ENCODE data around the gene WWOX.
A peak's percentile ranks its signal among the peaks of the same experiment; 100 is the strongest.

Gene WWOX

GRCh38 chr16:78915811-78916345 is 816.4 kb downstream of the WWOX start:
- no peak for TF ChIP-seq CTCF (IDR thresholded peaks at IDR 0.05; ENCODE audit: insufficient read depth, low read depth, low read length, missing control alignments)

GRCh38 chr16:78916928-78917545 is 817.6 kb downstream of the WWOX start:
- H3K4me3 ChIP-seq (ENCODE audit: low read depth, low read length) = no peak overlapping the region
- TF ChIP-seq CTCF (IDR thresholded peaks at IDR 0.05; ENCODE audit: insufficient read depth, low read depth, low read length, missing control alignments) = no peak
- DNase-seq (ENCODE audit: low read depth) = no peak

More at GRCh38 chr16:78915811-78916345, 816.4 kb downstream of the WWOX start:
- DNase-seq (ENCODE audit: low read depth) = no peak
- no peak overlapping the region for H3K4me3 ChIP-seq (ENCODE audit: low read depth, low read length)

- DNase-seq (ENCODE audit: low read depth) = no peak
- TF ChIP-seq CTCF (IDR thresholded peaks at IDR 0.05; ENCODE audit: insufficient read depth, low read depth, low read length, missing control alignments) = no peak
- no peak overlapping the region for H3K4me3 ChIP-seq (ENCODE audit: low read depth, low read length)
Observed at GRCh38 chr16:78918805-78919305, 819.4 kb downstream of the WWOX start.

- no peak overlapping the region for H3K4me3 ChIP-seq (ENCODE audit: low read depth, low read length)
- no peak for DNase-seq (ENCODE audit: low read depth)
- TF ChIP-seq CTCF (IDR thresholded peaks at IDR 0.05; ENCODE audit: insufficient read depth, low read depth, low read length, missing control alignments) = no peak
Observed at GRCh38 chr16:78919852-78920251, 820.4 kb downstream of the WWOX start.

GRCh38 chr16:78920621-78921020 is 821.2 kb downstream of the WWOX start:
- TF ChIP-seq CTCF (IDR thresholded peaks at IDR 0.05; ENCODE audit: insufficient read depth, low read depth, low read length, missing control alignments) = no peak
- H3K4me3 ChIP-seq (ENCODE audit: low read depth, low read length) = no peak overlapping the region
- DNase-seq (ENCODE audit: low read depth) = no peak

GRCh38 chr16:78925083-78925767 is 825.8 kb downstream of the WWOX start:
- peak; percentile 20 for DNase-seq (ENCODE audit: low read depth)
- H3K4me3 ChIP-seq (ENCODE audit: low read depth, low read length) = no peak overlapping the region
- peak; percentile 20 for TF ChIP-seq CTCF (IDR thresholded peaks at IDR 0.05; ENCODE audit: insufficient read depth, low read depth, low read length, missing control alignments)
